ENCODE data around the gene AP3B1. TPM values are rescaled to one million over a fixed set of nuclear protein-coding genes. Genes with fewer than 3 reads are reported as not detected.

Gene AP3B1
- total and polyA plus RNA-seq, 2 donors (not counting 3 experiments of a cell fraction or from before 2014, with no cell fraction given) = 31.6 to 46.7 TPM

DNA sequence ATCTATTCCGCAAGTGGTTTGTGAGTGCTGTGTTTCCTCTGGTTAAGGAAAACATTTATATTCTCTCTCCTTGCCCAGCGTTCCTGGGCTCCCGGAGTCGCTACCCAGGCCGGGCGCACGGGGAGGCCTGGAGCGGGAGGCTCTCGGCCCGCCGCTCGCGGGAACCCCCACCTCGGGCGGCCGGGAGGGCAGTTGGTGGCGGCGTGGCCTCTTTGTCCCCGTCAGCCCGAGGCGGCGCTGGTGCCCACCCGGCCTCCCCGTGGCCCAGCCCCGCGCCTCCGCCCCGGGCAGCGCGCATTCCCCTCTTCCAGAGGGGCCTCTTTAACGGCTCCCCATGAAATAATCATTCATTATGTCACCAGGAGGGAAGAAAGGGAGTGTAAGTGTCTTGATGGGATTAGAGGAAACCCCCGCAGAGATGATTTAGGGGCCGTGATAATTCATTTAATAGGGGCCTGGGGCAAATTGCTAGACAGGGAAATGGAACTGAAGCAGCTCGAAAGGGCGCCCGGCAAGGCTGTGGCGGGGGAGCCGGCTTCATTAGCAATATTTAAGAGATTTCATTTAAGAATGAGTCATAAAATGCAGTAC, 336.5 kb downstream of the AP3B1 start:
- DNase-seq (ENCODE audit: low read depth, low spot score) (no peak), FAIRE-seq (no peak)
- ChIA-PET CTCF (interaction anchor here (1.6 kb wide), 1 partner anchor 38 kb away, joined by 3 read pairs; no protein-coding TSS in a partner anchor), POLR2A (interaction anchor here (0.9 kb wide), 1 partner anchor 278 kb away, joined by 3 read pairs; no protein-coding TSS in a partner anchor)
- Histone ChIP-seq H3K9me3 (replicated peaks; ENCODE audit: control insufficient read depth, insufficient read depth, low read length) (no peaks in the 10 kb centered on the region), H3K27me3 (ENCODE audit: control insufficient read depth in 2 of 2, insufficient read depth in 2 of 2, low read length in 2 of 2) (peaks cover 37 to 53% of the 10 kb centered on the region in 2 experiments), H3K4me1 (ENCODE audit: control insufficient read depth, extremely low read depth, insufficient read depth, low read length) (peaks cover 5% of the 10 kb centered on the region), H3K79me2 (ENCODE audit: control insufficient read depth, insufficient read depth, low read length) (no peaks in the 10 kb centered on the region), H4K20me1 (replicated peaks; ENCODE audit: control insufficient read depth, extremely low read depth, insufficient read depth, low read length) (no peaks in the 10 kb centered on the region), H3K36me3 (ENCODE audit: control insufficient read depth in 2 of 2, extremely low read depth in 1 of 2, insufficient read depth in 2 of 2, low read length in 2 of 2) (no peaks in the 10 kb centered on the region), H3K9ac (replicated peaks; ENCODE audit: extremely low read depth, insufficient read depth, low read length) (no peak overlapping the region), H2AFZ (ENCODE audit: low read depth, low read length) (no peak overlapping the region), H3K27ac (ENCODE audit: insufficient read depth, low read depth, low read length) (no peak overlapping the region), H3K4me2 (ENCODE audit: insufficient read depth, low read length) (peak overlapping the region; percentile 36), H3K9me1 (replicated peaks; ENCODE audit: control insufficient read depth, extremely low read depth, insufficient read depth, low read length) (no peaks in the 10 kb centered on the region), H3K4me3 (replicated peaks in 1 of 3; ENCODE audit: insufficient read depth in 1 of 3, low read depth in 1 of 3, low read length in 3 of 3) (no peak overlapping the region)
- BruUV-seq (replicated peaks) = no TSS peak
- dilution Hi-C loops (cut with MboI; ENCODE audit: extremely low pct_ligation_motif_present, low sequenced_read_pairs) = no loop called here
- TF ChIP-seq GATA2 (IDR thresholded peaks at IDR 0.05; ENCODE audit: insufficient read depth, insufficient read length, low read depth, low read length) (no peak), POLR2AphosphoS5 (IDR thresholded peaks at IDR 0.05; ENCODE audit: insufficient read depth, low read depth, low read length) (no peak), EZH2 (IDR thresholded peaks at IDR 0.05; ENCODE audit: borderline replicate concordance, low read depth, low read length, severe bottlenecking) (peak; percentile 53)
- intact Hi-C loops (cut with micrococcal nuclease) = no loop called here

DNA sequence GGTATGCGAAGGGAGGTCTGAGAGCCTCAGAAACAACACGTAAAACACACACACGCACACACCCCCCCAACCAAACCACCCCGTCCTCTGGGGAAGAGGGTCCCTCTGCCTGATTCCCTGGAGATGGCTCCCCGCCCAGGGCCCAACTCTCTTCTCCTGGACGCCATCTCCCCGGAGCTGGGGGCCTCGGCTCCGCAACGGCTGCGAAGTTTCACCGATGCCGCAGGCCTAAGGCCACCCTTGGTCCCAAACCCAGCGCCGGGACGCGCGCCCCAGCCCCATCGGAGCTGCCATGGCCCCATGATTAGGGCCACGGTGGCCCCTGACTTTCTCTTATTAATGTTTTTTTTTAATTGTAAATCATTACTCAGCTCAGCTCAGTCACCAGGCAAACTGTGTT, 337.0 kb downstream of the AP3B1 start:
- BruUV-seq (replicated peaks) = no TSS peak
- DNase-seq (ENCODE audit: low read depth, low spot score) (no peak), FAIRE-seq (no peak)
- H4K20me1 ChIP-seq (replicated peaks; ENCODE audit: control insufficient read depth, extremely low read depth, insufficient read depth, low read length) = no peaks in the 10 kb centered on the region
- dilution Hi-C loops (cut with MboI; ENCODE audit: extremely low pct_ligation_motif_present, low sequenced_read_pairs) = no loop called here
- no peaks in the 10 kb centered on the region for H3K79me2 ChIP-seq (ENCODE audit: control insufficient read depth, insufficient read depth, low read length)
- peaks cover 32 to 48% of the 10 kb centered on the region in 2 experiments for H3K27me3 ChIP-seq (ENCODE audit: control insufficient read depth in 2 of 2, insufficient read depth in 2 of 2, low read length in 2 of 2)
- peaks cover 5% of the 10 kb centered on the region for H3K4me1 ChIP-seq (ENCODE audit: control insufficient read depth, extremely low read depth, insufficient read depth, low read length)
- H3K9me3 ChIP-seq (replicated peaks; ENCODE audit: control insufficient read depth, insufficient read depth, low read length) = no peaks in the 10 kb centered on the region
- no peak overlapping the region for H3K27ac ChIP-seq (ENCODE audit: insufficient read depth, low read depth, low read length)
- H3K9me1 ChIP-seq (replicated peaks; ENCODE audit: control insufficient read depth, extremely low read depth, insufficient read depth, low read length) = no peaks in the 10 kb centered on the region
- CTCF ChIA-PET = interaction anchor here (1.6 kb wide), 1 partner anchor 37 kb away, joined by 3 read pairs; no protein-coding TSS in a partner anchor
- H3K9ac ChIP-seq (replicated peaks; ENCODE audit: extremely low read depth, insufficient read depth, low read length) = no peak overlapping the region
- no peak for TF ChIP-seq GATA2 (IDR thresholded peaks at IDR 0.05; ENCODE audit: insufficient read depth, insufficient read length, low read depth, low read length)
- TF ChIP-seq, protein P1, sequence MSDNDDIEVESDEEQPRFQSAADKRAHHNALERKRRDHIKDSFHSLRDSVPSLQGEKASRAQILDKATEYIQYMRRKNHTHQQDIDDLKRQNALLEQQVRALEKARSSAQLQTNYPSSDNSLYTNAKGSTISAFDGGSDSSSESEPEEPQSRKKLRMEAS (IDR thresholded peaks at IDR 0.05; ENCODE audit: insufficient read depth, insufficient read length) = no peak
- TF ChIP-seq MYC (IDR thresholded peaks at IDR 0.05; ENCODE audit: low read depth, low read length) = no peak
- no peak for TF ChIP-seq POLR2A (IDR thresholded peaks at IDR 0.05; ENCODE audit: low read depth, low read length)
- TF ChIP-seq EZH2 (IDR thresholded peaks at IDR 0.05; ENCODE audit: borderline replicate concordance, low read depth, low read length, severe bottlenecking) = no peak
- no peak for TF ChIP-seq POLR2AphosphoS5 (IDR thresholded peaks at IDR 0.05; ENCODE audit: insufficient read depth, low read depth, low read length)
- TF ChIP-seq JUN (IDR thresholded peaks at IDR 0.05; ENCODE audit: borderline replicate concordance, insufficient read depth, insufficient read length, low read depth) = no peak
- TF ChIP-seq FOS (IDR thresholded peaks at IDR 0.05; ENCODE audit: borderline replicate concordance, insufficient read depth, low read length) = no peak
- TF ChIP-seq, protein P2, sequence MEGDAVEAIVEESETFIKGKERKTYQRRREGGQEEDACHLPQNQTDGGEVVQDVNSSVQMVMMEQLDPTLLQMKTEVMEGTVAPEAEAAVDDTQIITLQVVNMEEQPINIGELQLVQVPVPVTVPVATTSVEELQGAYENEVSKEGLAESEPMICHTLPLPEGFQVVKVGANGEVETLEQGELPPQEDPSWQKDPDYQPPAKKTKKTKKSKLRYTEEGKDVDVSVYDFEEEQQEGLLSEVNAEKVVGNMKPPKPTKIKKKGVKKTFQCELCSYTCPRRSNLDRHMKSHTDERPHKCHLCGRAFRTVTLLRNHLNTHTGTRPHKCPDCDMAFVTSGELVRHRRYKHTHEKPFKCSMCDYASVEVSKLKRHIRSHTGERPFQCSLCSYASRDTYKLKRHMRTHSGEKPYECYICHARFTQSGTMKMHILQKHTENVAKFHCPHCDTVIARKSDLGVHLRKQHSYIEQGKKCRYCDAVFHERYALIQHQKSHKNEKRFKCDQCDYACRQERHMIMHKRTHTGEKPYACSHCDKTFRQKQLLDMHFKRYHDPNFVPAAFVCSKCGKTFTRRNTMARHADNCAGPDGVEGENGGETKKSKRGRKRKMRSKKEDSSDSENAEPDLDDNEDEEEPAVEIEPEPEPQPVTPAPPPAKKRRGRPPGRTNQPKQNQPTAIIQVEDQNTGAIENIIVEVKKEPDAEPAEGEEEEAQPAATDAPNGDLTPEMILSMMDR (IDR thresholded peaks at IDR 0.05; ENCODE audit: extremely low read depth in 1 of 2, insufficient read depth in 1 of 2, low read depth in 1 of 2, low read length in 2 of 2) = no peak
- peak overlapping the region; percentile 2 for H3K4me2 ChIP-seq (ENCODE audit: insufficient read depth, low read length)
- H3K36me3 ChIP-seq (ENCODE audit: control insufficient read depth in 2 of 2, extremely low read depth in 1 of 2, insufficient read depth in 2 of 2, low read length in 2 of 2) = no peaks in the 10 kb centered on the region
- POLR2A ChIA-PET = interaction anchor here (0.9 kb wide), 1 partner anchor 277 kb away, joined by 3 read pairs; no protein-coding TSS in a partner anchor
- H3K4me3 ChIP-seq (replicated peaks in 1 of 3; ENCODE audit: insufficient read depth in 1 of 3, low read depth in 1 of 3, low read length in 3 of 3) = no peak overlapping the region
- intact Hi-C loops (cut with micrococcal nuclease) = no loop called here
- no peak overlapping the region for H2AFZ ChIP-seq (ENCODE audit: low read depth, low read length)

Measured in endothelial cell of umbilical vein (primary cell).